ENCODE measurements around the gene OR10G8. TPM values are rescaled to one million over a fixed set of nuclear protein-coding genes. Genes with fewer than 3 reads are reported as not detected.

Gene OR10G8, protein sequence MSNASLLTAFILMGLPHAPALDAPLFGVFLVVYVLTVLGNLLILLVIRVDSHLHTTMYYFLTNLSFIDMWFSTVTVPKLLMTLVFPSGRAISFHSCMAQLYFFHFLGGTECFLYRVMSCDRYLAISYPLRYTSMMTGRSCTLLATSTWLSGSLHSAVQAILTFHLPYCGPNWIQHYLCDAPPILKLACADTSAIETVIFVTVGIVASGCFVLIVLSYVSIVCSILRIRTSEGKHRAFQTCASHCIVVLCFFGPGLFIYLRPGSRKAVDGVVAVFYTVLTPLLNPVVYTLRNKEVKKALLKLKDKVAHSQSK
- not detected for total RNA-seq
- polyA plus RNA-seq = not detected
- long read RNA-seq, donor 1 = 0 reads
- long read RNA-seq, donor 2 = 0 reads
- long read RNA-seq, donor 3 = 0 reads

- H3K4me3 ChIP-seq = no peak within 1 kb of the TSS
- 76 to 83% methylated on average over 2 of the region's 2 CpGs for WGBS, 2 donors
- H3K27ac ChIP-seq = no peak within 1 kb of the TSS
- H3K27me3 ChIP-seq = no peaks in the 10 kb centered on the region
- TF ChIP-seq, protein P1, sequence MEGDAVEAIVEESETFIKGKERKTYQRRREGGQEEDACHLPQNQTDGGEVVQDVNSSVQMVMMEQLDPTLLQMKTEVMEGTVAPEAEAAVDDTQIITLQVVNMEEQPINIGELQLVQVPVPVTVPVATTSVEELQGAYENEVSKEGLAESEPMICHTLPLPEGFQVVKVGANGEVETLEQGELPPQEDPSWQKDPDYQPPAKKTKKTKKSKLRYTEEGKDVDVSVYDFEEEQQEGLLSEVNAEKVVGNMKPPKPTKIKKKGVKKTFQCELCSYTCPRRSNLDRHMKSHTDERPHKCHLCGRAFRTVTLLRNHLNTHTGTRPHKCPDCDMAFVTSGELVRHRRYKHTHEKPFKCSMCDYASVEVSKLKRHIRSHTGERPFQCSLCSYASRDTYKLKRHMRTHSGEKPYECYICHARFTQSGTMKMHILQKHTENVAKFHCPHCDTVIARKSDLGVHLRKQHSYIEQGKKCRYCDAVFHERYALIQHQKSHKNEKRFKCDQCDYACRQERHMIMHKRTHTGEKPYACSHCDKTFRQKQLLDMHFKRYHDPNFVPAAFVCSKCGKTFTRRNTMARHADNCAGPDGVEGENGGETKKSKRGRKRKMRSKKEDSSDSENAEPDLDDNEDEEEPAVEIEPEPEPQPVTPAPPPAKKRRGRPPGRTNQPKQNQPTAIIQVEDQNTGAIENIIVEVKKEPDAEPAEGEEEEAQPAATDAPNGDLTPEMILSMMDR (IDR thresholded peaks at IDR 0.05) = no peak
- intact Hi-C loops (cut with DNase I) = no loop called here
- no peaks in the 10 kb centered on the region for H3K36me3 ChIP-seq
- DNase-seq (no peak), ATAC-seq (no peak)
- no peaks in the 10 kb centered on the region for H3K9me3 ChIP-seq
- H3K4me1 ChIP-seq = no peaks in the 10 kb centered on the region
These were observed at the start of gene OR10G8 for GRCh38 chr11:124026498-124026897. Gene OR10G8, plus strand, starts transcription at chr11:124026798. Its CDS starts 2,825 bp downstream, at chr11:124029623.

DNA sequence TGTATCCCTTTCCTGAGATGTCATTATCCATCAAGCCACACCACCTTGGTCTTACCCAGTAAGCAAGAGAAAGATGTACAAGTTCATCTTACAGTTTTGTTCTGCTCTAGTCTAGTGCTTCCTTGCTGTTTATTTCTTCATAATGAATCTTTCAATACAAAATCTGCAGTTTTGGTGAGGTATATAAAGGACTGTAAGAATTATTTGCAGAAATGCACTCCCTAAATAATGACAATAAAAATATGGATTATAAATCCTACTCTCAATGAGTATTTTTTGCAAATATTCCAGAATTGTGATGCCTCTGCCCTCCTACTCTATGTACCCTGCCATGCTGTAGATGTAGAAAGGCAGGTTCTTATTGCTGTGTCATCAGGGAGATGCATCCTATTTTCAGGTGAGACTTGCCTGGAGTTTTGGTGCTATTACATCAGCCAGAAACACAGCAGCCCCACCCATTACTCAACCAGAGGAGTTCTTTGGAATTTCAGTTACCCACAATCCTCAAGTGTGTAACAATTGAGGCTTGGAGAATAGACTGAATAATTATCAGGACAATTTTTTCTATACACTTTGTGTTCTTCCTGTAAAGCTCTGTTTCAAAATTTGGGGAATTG lies 48.8 kb upstream of the OR10G8 start, which contains the start of gene OR10S1:
TSS of gene OR10S1 (minus strand) at position 51 of the 617 bp plus-strand sequence. CDS start 117 bp downstream, outside the sequence.
- Histone ChIP-seq H3K9me3 (peaks cover 0 to 10% (median 0%) of the 10 kb centered on the region in 11 donors), H3K27me3 (no peaks in the 10 kb centered on the region), H3K4me3 (no peak within 1 kb of the TSS), H3K4me1 (no peaks in the 10 kb centered on the region), H3K27ac (no peak within 1 kb of the TSS), H3K36me3 (no peaks in the 10 kb centered on the region)
- TF ChIP-seq, protein P1 (IDR thresholded peaks at IDR 0.05) = no peak
- intact Hi-C loops (cut with DNase I) = no loop called here
- ATAC-seq (no peak), DNase-seq (no peak)

GRCh38 chr11:123979311-123979710 lies 47.3 kb upstream of the OR10G8 start:
- intact Hi-C loops (cut with DNase I) = no loop called here
- H3K4me1 ChIP-seq = no peaks in the 10 kb centered on the region
- TF ChIP-seq, protein P1 (IDR thresholded peaks at IDR 0.05) = no peak
- H3K4me3 ChIP-seq = no peak overlapping the region
- ATAC-seq = no peak
- H3K27me3 ChIP-seq = no peaks in the 10 kb centered on the region
- H3K9me3 ChIP-seq = peaks cover 0 to 14% (median 0%) of the 10 kb centered on the region in 11 donors
- DNase-seq = no peak
- WGBS, 2 donors = 84 to 85% methylated on average over 5 of the region's 5 CpGs
- H3K36me3 ChIP-seq = no peaks in the 10 kb centered on the region
- H3K27ac ChIP-seq = no peak overlapping the region

DNA sequence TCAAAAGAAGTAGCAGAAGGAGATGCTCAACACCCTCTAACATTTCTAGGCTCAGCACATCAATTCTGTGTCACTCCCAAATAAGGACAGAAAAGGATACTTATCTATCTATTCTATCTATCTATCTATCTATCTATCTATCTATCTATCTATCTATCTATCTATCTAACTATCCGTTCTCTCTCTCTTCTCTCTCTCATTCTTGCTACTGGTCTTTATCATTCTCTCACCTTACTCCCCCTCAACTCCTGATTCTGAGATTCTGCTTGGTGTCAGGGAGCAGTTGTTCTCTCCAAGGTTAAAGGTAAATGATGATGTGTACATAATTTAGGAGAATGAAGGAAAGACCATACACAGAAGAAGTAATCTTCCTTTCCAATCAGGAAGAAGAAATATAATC lies 31.5 kb upstream of the OR10G8 start, which contains the start of gene OR10G6:
TSS of gene OR10G6 (minus strand) at position 43 of the 400 bp plus-strand sequence. CDS start at position 43, 0 bp downstream.
- TF ChIP-seq, protein P1 (IDR thresholded peaks at IDR 0.05) = no peak
- intact Hi-C loops (cut with DNase I) = loop anchor here in 1 of 10 donors (5.0 kb wide), 1 partner anchor 1047 kb away; no protein-coding TSS in a partner anchor
- no peak within 1 kb of the TSS for H3K4me3 ChIP-seq
- ATAC-seq (no peak), DNase-seq (no peak)
- no peak within 1 kb of the TSS for H3K27ac ChIP-seq
- no peaks in the 10 kb centered on the region for H3K36me3 ChIP-seq
- 75 to 76% methylated on average over 1 of the region's 1 CpG for WGBS, 2 donors
- no peaks in the 10 kb centered on the region for H3K27me3 ChIP-seq
- no peaks in the 10 kb centered on the region for H3K4me1 ChIP-seq
- no peaks in the 10 kb centered on the region for H3K9me3 ChIP-seq

All from heart right ventricle (tissue), 16 donors.